Fibroblast of the aortic adventitia (primary cell): ENCODE results near the gene KRT83. TPM values are rescaled to one million over a fixed set of nuclear protein-coding genes. Genes with fewer than 3 reads are reported as not detected.

Experiments
- DNase-seq: peaks from one replicate; pipeline ENCODE4 v3.0.0-alpha.2; 2010; ENCODE audit warnings: low read depth
- H3K4me3 ChIP-seq: 2 replicates; pipeline ENCODE4 v1.5.1; 2011; ENCODE audit warnings: low read depth, mild to moderate bottlenecking, control low read depth, low read length, moderate library complexity
- CTCF ChIP-seq: IDR thresholded peaks from 2 replicates; pipeline ENCODE4 v1.5.1; 2011; ENCODE audit warnings: mild to moderate bottlenecking, low read length, control low read depth, inconsistent platforms; ENCODE audit not compliant: insufficient read depth
- total RNA-seq: library from RNA; depleted of rRNA; stranded (reverse); fragments of >200 nt; gene quantifications from 2 replicates; pipeline ENCODE4 v1.2.3, GENCODE V29; 2012; ENCODE audit warnings: low replicate concordance

Gene KRT83
- total RNA-seq, 1 donor: not detected

DNA sequence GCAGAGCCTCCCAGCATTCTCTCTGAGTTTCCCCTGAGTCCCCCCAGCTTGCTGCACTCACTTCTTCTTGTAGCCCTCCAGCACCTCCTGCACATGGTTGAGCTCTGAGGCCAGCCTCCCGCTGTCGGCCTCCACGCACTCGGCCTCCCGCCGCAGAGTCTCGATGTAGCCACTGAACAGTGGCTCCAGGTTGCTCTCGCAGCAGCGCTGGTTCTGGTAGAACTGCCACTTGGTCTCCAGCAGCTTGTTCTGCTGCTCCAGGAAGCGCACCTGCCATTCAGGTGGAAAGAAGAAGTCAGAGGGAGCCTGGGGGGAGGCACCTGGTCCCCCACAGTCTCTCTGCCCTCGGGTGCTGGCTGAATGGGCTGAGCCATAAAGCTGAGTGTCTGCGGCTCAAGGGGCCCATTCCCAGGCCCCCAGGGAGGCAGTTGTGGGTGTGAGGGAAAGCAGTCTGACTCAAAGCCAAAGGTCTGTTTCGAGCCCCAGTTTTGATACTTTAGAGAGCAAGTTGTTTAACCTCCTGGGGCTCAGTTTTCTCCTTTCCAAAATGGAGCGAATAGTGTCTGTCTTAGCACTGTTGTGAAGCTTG, 43.8 kb upstream of the KRT83 start:
- no peak for DNase-seq
- no peak overlapping the region for H3K4me3 ChIP-seq
- no peak for TF ChIP-seq CTCF

- no peak for TF ChIP-seq CTCF
- no peak for DNase-seq
Measured at GRCh38 chr12:52364061-52364460, 42.9 kb upstream of the KRT83 start.

DNA sequence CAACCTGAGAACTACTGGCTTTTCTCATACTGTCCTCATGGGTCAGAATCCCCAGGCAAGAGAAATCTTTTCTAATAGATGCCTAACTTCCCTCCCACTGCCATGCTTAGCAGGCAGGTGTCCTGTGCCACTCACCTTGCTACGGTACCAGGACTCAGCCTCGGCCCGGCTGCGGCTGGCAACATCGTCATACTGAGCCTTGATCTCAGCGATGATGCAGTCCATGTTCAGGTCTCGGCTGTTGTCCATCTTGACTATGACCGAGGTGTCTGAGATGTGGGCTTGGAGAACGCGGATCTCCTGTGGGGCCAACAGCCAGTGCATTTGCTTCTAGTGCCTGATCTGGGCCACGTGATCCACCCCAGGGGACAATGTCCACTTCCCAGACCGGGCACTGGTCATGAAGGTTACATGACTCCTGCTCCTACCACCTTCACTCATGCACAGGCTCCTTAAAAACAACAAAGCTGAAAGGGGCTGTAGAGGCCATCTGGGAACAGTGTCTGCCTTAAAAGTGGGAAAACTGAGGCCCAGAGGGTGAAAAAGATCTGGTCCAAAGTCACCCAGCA, 42.0 kb upstream of the KRT83 start:
- H3K4me3 ChIP-seq: no peak overlapping the region
- TF ChIP-seq CTCF: no peak
- no peak for DNase-seq

More at GRCh38 chr12:52364061-52364460, 42.9 kb upstream of the KRT83 start:
- no peak overlapping the region for H3K4me3 ChIP-seq

- no peak for TF ChIP-seq CTCF
- DNase-seq: no peak
- no peak overlapping the region for H3K4me3 ChIP-seq
Measured at GRCh38 chr12:52362118-52362726, 41.0 kb upstream of the KRT83 start.

DNA sequence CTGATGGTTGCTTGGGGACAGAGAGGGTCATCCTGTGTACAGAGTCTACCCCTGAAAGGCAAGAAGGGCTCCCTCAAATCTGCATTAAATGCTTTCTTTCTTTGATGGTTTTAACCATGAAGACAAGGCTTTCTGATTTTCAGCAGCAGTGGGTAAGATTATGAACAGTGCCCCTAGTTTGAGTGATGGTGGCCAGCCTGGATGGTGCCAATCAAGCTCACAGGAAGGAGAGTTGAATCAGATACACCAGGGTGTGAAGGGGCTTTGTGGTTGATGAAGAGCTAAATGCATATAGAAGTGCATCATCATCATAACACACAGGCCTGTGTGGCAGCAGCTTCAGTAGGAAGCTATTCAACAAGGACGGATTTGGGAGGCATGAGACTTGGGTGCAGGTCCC, 40.4 kb upstream of the KRT83 start:
- no peak for DNase-seq
- no peak for TF ChIP-seq CTCF
- H3K4me3 ChIP-seq: no peak overlapping the region

DNA sequence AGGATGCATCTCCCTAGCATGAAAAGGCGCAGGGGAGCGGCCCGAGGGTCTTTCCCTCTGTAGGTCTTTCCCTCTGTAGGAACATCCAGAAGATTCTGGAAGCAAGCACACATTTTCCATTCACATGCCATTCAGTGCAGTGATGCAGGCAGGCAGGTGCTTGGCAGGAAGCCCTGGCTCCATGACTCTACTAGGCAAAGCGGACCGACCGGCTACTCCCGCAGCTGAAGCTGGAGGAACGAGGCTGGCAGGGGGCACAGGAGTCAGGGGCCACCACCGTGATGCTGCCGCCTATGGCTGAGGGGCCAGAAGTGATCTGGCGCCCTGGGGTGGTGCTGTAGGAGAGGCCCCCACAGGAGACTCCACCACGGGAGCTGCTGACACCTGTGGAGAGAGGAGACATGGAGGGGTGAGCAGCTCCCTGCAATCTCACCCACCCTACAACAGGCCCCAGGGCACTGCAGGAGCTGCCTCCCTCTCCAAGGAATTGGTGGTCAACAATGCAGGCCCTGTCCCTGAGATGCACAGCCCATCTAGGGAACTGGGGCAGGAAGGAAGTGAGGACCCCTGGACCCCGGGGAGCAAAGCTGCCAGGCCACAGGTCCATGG, 39.6 kb upstream of the KRT83 start:
- DNase-seq: no peak
- no peak overlapping the region for H3K4me3 ChIP-seq
- no peak for TF ChIP-seq CTCF
